H1 (cell line): ENCODE data around the gene HAO1. TPM values are rescaled to one million over a fixed set of nuclear protein-coding genes. Genes with fewer than 3 reads are reported as not detected.

ENCODE experiments used
- CTCF ChIA-PET: fragments of 300-600 bp; sonication (Branson Sonifier 250); formaldehyde crosslinking; loops from one replicate; lab custom pipeline; 2021; ENCODE audit not compliant: partially characterized antibody; lab: Charles Lee
- POLR2A ChIA-PET: fragments of 300-600 bp; sonication (Branson Sonifier 250); formaldehyde crosslinking; loops from one replicate; lab custom pipeline; 2021; ENCODE audit warnings: inconsistent platforms; ENCODE audit not compliant: partially characterized antibody; lab: Charles Lee
- DNase-seq, 2 experiments: peaks; one replicate each; pipeline versions ENCODE4 v3.0.0 to v3.0.0-alpha.2; 2010 to 2022; ENCODE audit warnings: low spot score in 2 of 2, low read depth in 1 of 2, mixed read lengths in 1 of 2
- FAIRE-seq: peaks from 2 replicates; lab custom pipeline; 2011; peaks lifted over from hg19 to GRCh38; lab: Jason Lieb, UNC
- H2AFZ ChIP-seq: 2 replicates; pipeline ENCODE4 v1.8.1; 2012; ENCODE audit warnings: low read length, inconsistent platforms
- H2AK5ac ChIP-seq: 2 replicates; pipeline ENCODE4 v1.6.1; 2013; ENCODE audit warnings: low read depth, low read length
- H2BK120ac ChIP-seq: replicated peaks from 2 replicates; pipeline ENCODE3; 2013; ENCODE audit warnings: low read depth, low read length, inconsistent platforms
- H2BK12ac ChIP-seq: 2 replicates; pipeline ENCODE4 v1.6.1; 2013; ENCODE audit warnings: low read depth, low read length
- H2BK15ac ChIP-seq: 2 replicates; pipeline ENCODE4 v1.6.1; 2013; ENCODE audit warnings: low read length
- H2BK20ac ChIP-seq: 2 replicates; pipeline ENCODE4 v1.6.1; 2013; ENCODE audit warnings: low read length
- H2BK5ac ChIP-seq: 2 replicates; pipeline ENCODE4 v1.6.1; 2013; ENCODE audit warnings: low read depth, low read length
- H3K14ac ChIP-seq: 2 replicates; pipeline ENCODE4 v1.6.1; 2013; ENCODE audit warnings: inconsistent platforms; ENCODE audit not compliant: insufficient read length
- H3K18ac ChIP-seq: 2 replicates; pipeline ENCODE4 v1.6.1; 2013; ENCODE audit warnings: low read length; ENCODE audit errors: extremely low read depth
- H3K23ac ChIP-seq: 2 replicates; pipeline ENCODE4 v1.6.1; 2013; ENCODE audit warnings: inconsistent platforms; ENCODE audit not compliant: insufficient read length
- H3K23me2 ChIP-seq: 2 replicates; pipeline ENCODE4 v1.6.1; 2013; ENCODE audit warnings: low read depth, low read length
- H3K27ac ChIP-seq: 2 replicates; pipeline ENCODE4 v1.6.1; 2011; ENCODE audit warnings: low read depth, low read length, inconsistent platforms
- H3K27me3 ChIP-seq, 4 experiments: replicated peaks in 1 of 4; 1 replicate in 1 of 4; 2 replicates in 3 of 4; pipeline versions ENCODE4 v1.6.1 to v1.8.1; 2011 to 2013; ENCODE audit warnings: low read length in 3 of 4, mild to moderate bottlenecking in 3 of 4, inconsistent platforms in 2 of 4, mixed read lengths in 2 of 4, moderate library complexity in 1 of 4; ENCODE audit not compliant: control insufficient read depth in 3 of 4, insufficient read depth in 3 of 4; ENCODE audit errors: extremely low read depth in 1 of 4
- H3K36me3 ChIP-seq, 4 experiments: 2 replicates each; pipeline versions ENCODE4 v1.6.1 to v1.8.1; 2011 to 2013; ENCODE audit warnings: mild to moderate bottlenecking in 4 of 4, low read length in 3 of 4, moderate library complexity in 2 of 4, control low read depth in 1 of 4, inconsistent platforms in 1 of 4; ENCODE audit not compliant: insufficient read depth in 4 of 4, control insufficient read depth in 2 of 4
- H3K4ac ChIP-seq: replicated peaks from 2 replicates; pipeline ENCODE3; 2013; ENCODE audit warnings: low read length, low read depth, mixed read lengths, inconsistent platforms; ENCODE audit not compliant: insufficient read length
- H3K4me1 ChIP-seq, 4 experiments: replicated peaks in 1 of 4; 1 replicate in 1 of 4; 2 replicates in 3 of 4; pipeline versions ENCODE4 v1.6.1 to v1.8.1; 2011 to 2013; ENCODE audit warnings: low read length in 3 of 4, inconsistent platforms in 2 of 4, mixed read lengths in 1 of 4; ENCODE audit not compliant: insufficient read depth in 4 of 4, control insufficient read depth in 3 of 4
- H3K4me2 ChIP-seq, 2 experiments: 2 replicates each; pipeline versions ENCODE4 v1.6.1 to v1.8.1; 2011 to 2013; ENCODE audit warnings: low read depth in 2 of 2, low read length in 2 of 2, control low read depth in 1 of 2, inconsistent platforms in 1 of 2, mild to moderate bottlenecking in 1 of 2; ENCODE audit not compliant: insufficient read depth in 1 of 2
- H3K4me3 ChIP-seq, 4 experiments: fragments of 200-600, 300-600 bp in 1 of 4; sonication (generic), shearing (Covaris generic), sonication (Bioruptor Twin) in 1 of 4; 2 replicates each; pipeline versions ENCODE4 v1.5.1 to v1.8.1; 2011 to 2016; ENCODE audit warnings: low read length in 4 of 4, low read depth in 3 of 4, control low read depth in 2 of 4, inconsistent platforms in 2 of 4, mild to moderate bottlenecking in 2 of 4, mixed read lengths in 1 of 4, moderate library complexity in 1 of 4; ENCODE audit not compliant: insufficient read depth in 2 of 4; ENCODE audit errors: extremely low read depth in 1 of 4
- H3K56ac ChIP-seq: replicated peaks from 2 replicates; pipeline ENCODE3; 2013; ENCODE audit warnings: low read depth, mild to moderate bottlenecking, mixed read lengths, low read length, inconsistent platforms; ENCODE audit not compliant: insufficient read length
- H3K79me1 ChIP-seq: 2 replicates; pipeline ENCODE4 v1.6.1; 2013; ENCODE audit warnings: low read depth, low read length, control low read depth
- H3K79me2 ChIP-seq, 2 experiments: 2 replicates each; pipeline versions ENCODE4 v1.6.1 to v1.8.1; 2012 to 2013; ENCODE audit warnings: low read length in 2 of 2, mild to moderate bottlenecking in 2 of 2, inconsistent platforms in 1 of 2; ENCODE audit not compliant: insufficient read depth in 2 of 2, control insufficient read depth in 1 of 2
- H3K9ac ChIP-seq, 4 experiments: replicated peaks in 1 of 4; 1 replicate in 1 of 4; 2 replicates in 3 of 4; pipeline versions ENCODE4 v1.6.1 to v1.8.1; 2011 to 2013; ENCODE audit warnings: low read depth in 3 of 4, low read length in 3 of 4, control low read depth in 2 of 4, mild to moderate bottlenecking in 2 of 4, moderate library complexity in 2 of 4, inconsistent platforms in 1 of 4; ENCODE audit errors: extremely low read depth in 1 of 4
- H3K9me3 ChIP-seq, 2 experiments: 2 replicates each; pipeline versions ENCODE4 v1.6.1 to v1.8.1; 2012 to 2013; ENCODE audit warnings: mild to moderate bottlenecking in 2 of 2, moderate library complexity in 2 of 2, control low read depth in 1 of 2, inconsistent platforms in 1 of 2, low read depth in 1 of 2, low read length in 1 of 2, mixed read lengths in 1 of 2; ENCODE audit not compliant: insufficient read depth in 2 of 2
- H4K20me1 ChIP-seq, 2 experiments: replicated peaks in 1 of 2; 2 replicates each; pipeline versions ENCODE3 to v1.8.1; 2011 to 2013; ENCODE audit warnings: inconsistent platforms in 2 of 2, low read length in 2 of 2, mild to moderate bottlenecking in 1 of 2; ENCODE audit not compliant: insufficient read depth in 2 of 2, control insufficient read depth in 1 of 2
- H4K5ac ChIP-seq: 2 replicates; pipeline ENCODE4 v1.6.1; 2013; ENCODE audit warnings: low read length, low read depth, mixed read lengths, inconsistent platforms; ENCODE audit not compliant: insufficient read length
- H4K8ac ChIP-seq: 2 replicates; pipeline ENCODE4 v1.8.0; 2013; ENCODE audit warnings: mild to moderate bottlenecking, moderate library complexity, low read length, inconsistent platforms; ENCODE audit not compliant: insufficient read depth; ENCODE audit errors: extremely low read depth
- H4K91ac ChIP-seq: replicated peaks from 2 replicates; pipeline ENCODE3; 2013; ENCODE audit warnings: low read length, mixed read lengths, inconsistent platforms; ENCODE audit not compliant: insufficient read length
- E2F6 ChIP-seq: IDR thresholded peaks from 2 replicates; pipeline ENCODE4 v1.6.1; 2012; ENCODE audit warnings: inconsistent platforms
- SAP30 ChIP-seq: fragments of 300-600 bp; sonication (generic); IDR thresholded peaks from 2 replicates; pipeline ENCODE4 v1.7.1; 2012; ENCODE audit warnings: low read length, moderate library complexity, mild to moderate bottlenecking, inconsistent platforms; ENCODE audit not compliant: insufficient read depth, insufficient replicate concordance
- SIN3A ChIP-seq, 2 experiments: IDR thresholded peaks in 1 of 2; conservative IDR thresholded peaks in 1 of 2; 2 replicates each; pipeline ENCODE4 v1.6.1; 2011 to 2012; ENCODE audit warnings: low read length in 2 of 2, improper control_type of control experiment in 1 of 2, low read depth in 1 of 2, mild to moderate bottlenecking in 1 of 2
- SIX5 ChIP-seq: IDR thresholded peaks from 2 replicates; pipeline ENCODE4 v1.6.1; 2011; ENCODE audit warnings: mild to moderate bottlenecking, low read depth, low read length
- SP1 ChIP-seq: IDR thresholded peaks from 2 replicates; pipeline ENCODE4 v1.6.1; 2011; ENCODE audit warnings: low read depth, low read length
- SRF ChIP-seq: IDR thresholded peaks from 2 replicates; pipeline ENCODE4 v1.6.1; 2011; ENCODE audit warnings: mild to moderate bottlenecking, low read depth, low read length, moderate library complexity
- SUZ12 ChIP-seq: fragments of 200-600 bp; sonication (generic); IDR thresholded peaks from 2 replicates; pipeline ENCODE4 v1.6.1; 2012; ENCODE audit warnings: mild to moderate bottlenecking, inconsistent platforms, low read length, moderate library complexity, mixed read lengths
- TEAD4 ChIP-seq: IDR thresholded peaks from 2 replicates; pipeline ENCODE4 v1.6.1; 2012; ENCODE audit warnings: low read depth, low read length, inconsistent platforms, mixed read lengths
- WGBS, 2 experiments: shearing (Covaris generic) in 1 of 2; methylation state at CpG; one replicate each; pipeline versions ENCODE4 v1.1.6 to v1.1.7; 2013 to 2015; ENCODE audit warnings: low lambda C conversion rate in 2 of 2, mixed read lengths in 2 of 2, inconsistent platforms in 1 of 2, low coverage in 1 of 2, missing lambda C conversion rate in 1 of 2; ENCODE audit not compliant: insufficient replicate concordance in 2 of 2, insufficient coverage in 1 of 2, insufficient read length in 1 of 2; ENCODE audit errors: extremely low coverage in 1 of 2, missing lambda C conversion rate in 1 of 2; 5-methylcytosine and 5-hydroxymethylcytosine counted together
- polyA plus RNA-seq, 7 experiments: library from polyadenylated mRNA; depleted of rRNA in 3 of 7; stranded (reverse) in 5 of 7; unstranded in 2 of 7; fragments of >200 nt in 5 of 7; fragments of 200-250 nt in 2 of 7; gene quantifications; 1 replicate in 5 of 7; 2 replicates in 1 of 7; 4 replicates in 1 of 7; pipeline versions ENCODE4 v1.2.1 to v1.2.3, GENCODE V29; 2011 to 2013; ENCODE audit warnings: missing spikeins in 2 of 7, mixed read lengths in 2 of 7
- total RNA-seq: library from RNA; stranded (reverse); fragmentation: NEBNext Ultra II Directional; extraction: Animal tissue kit (Norgen Biotek cat#: 25700); gene quantifications from 2 replicates; pipeline ENCODE4 v1.2.1, GENCODE V29; 2021

HAO1 gene
- total and polyA plus RNA-seq, 2 of the 8 experiments (the other 6 are each of a cell fraction or from before 2014, with no cell fraction given): not detected

GRCh38 chr20:7908905-7909304, 31.4 kb downstream of the HAO1 start:
- Histone ChIP-seq H3K23ac (no peak overlapping the region), H3K56ac (no peak overlapping the region), H4K20me1 (no peaks in the 10 kb centered on the region), H3K9me3 (no peaks in the 10 kb centered on the region), H4K91ac (no peak overlapping the region), H3K4me1 (no peaks in the 10 kb centered on the region), H3K27ac (no peak overlapping the region), H3K27me3 (no peaks in the 10 kb centered on the region)
- CTCF ChIA-PET: interaction anchor here (0.6 to 1.5 kb wide), 4 partner anchors 16 to 1360 kb away, joined by 3 to 7 read pairs (median 6); no protein-coding TSS in a partner anchor
- FAIRE-seq (no peak), DNase-seq (no peak)
- 97% methylated on average over 4 of the region's 4 CpGs; no CpG with 5 or more reads in 1 of the 2 experiments for WGBS, 2 experiments
- TF ChIP-seq TEAD4: no peak
- no peak for TF ChIP-seq SIX5
- TF ChIP-seq SIN3A (conservative IDR thresholded peaks at IDR 0.05 in 1 of 2, IDR thresholded peaks at IDR 0.05 in 1 of 2; ENCODE audit: low read depth in 1 of 2, low read length in 2 of 2): no peak
- no peak for TF ChIP-seq SP1
- no peak for TF ChIP-seq SUZ12
- TF ChIP-seq SAP30: no peak
- TF ChIP-seq SRF: no peak
- no peak for TF ChIP-seq E2F6
- TF ChIP-seq, all 59 proteins: peak for 0
- Histone ChIP-seq H3K18ac (no peak overlapping the region), H3K4ac (no peak overlapping the region), H2BK120ac (no peak overlapping the region), H3K36me3 (no peaks in the 10 kb centered on the region), H3K79me2 (no peaks in the 10 kb centered on the region), H4K5ac (no peak overlapping the region), H2AFZ (no peak overlapping the region), H3K79me1 (no peaks in the 10 kb centered on the region), H2BK12ac (no peak overlapping the region), H2BK15ac (no peak overlapping the region), H4K8ac (no peak overlapping the region), H3K9ac (no peak overlapping the region), H3K4me2 (no peak overlapping the region), H3K23me2 (no peaks in the 10 kb centered on the region), H2AK5ac (no peak overlapping the region), H3K14ac (no peak overlapping the region), H2BK5ac (no peak overlapping the region), H3K4me3 (no peak overlapping the region), H2BK20ac (no peak overlapping the region)
- POLR2A ChIA-PET: no interaction called here
